Endothelial cell of umbilical vein (primary cell): Measurements from ENCODE around the gene HOXC12. TPM values are rescaled to one million over a fixed set of nuclear protein-coding genes. Genes with fewer than 3 reads are reported as not detected.

Source experiments
- BruUV-seq: library from RNA; stranded (reverse); fragments of 400-500 nt; replicated peaks from 2 replicates; lab custom pipeline; 2021; lab: Mats Ljungman, UMichigan
- CTCF ChIA-PET: fragments of 300-600, 350-600 bp; sonication (Branson Sonifier 250); formaldehyde crosslinking; loops from one replicate; lab custom pipeline; 2021; ENCODE audit warnings: antibody characterized with exemption, inconsistent platforms; lab: Charles Lee
- POLR2A ChIA-PET: fragments of 300-600, 350-600 bp; sonication (Branson Sonifier 250); formaldehyde crosslinking; loops from one replicate; lab custom pipeline; 2021; ENCODE audit warnings: antibody characterized with exemption, inconsistent platforms; lab: Charles Lee
- DNase-seq: peaks from one replicate; pipeline ENCODE4 v3.0.0-alpha.2; 2011; ENCODE audit warnings: low read depth, low spot score
- FAIRE-seq: peaks from 2 replicates; lab custom pipeline; 2011; peaks lifted over from hg19 to GRCh38; lab: Jason Lieb, UNC
- H2AFZ ChIP-seq: 2 replicates; pipeline ENCODE4 v1.6.0; 2012; ENCODE audit warnings: low read depth, low read length, control low read depth, inconsistent platforms
- H3K27ac ChIP-seq: 2 replicates; pipeline ENCODE4 v1.5.1; 2011; ENCODE audit warnings: low read depth, mild to moderate bottlenecking, control low read depth, low read length, moderate library complexity; ENCODE audit not compliant: insufficient read depth
- H3K27me3 ChIP-seq, 2 experiments: 2 replicates each; pipeline versions ENCODE4 v1.6.0 to v1.6.1; 2011; ENCODE audit warnings: low read length in 2 of 2, mixed read lengths in 1 of 2; ENCODE audit not compliant: control insufficient read depth in 2 of 2, insufficient read depth in 2 of 2
- H3K36me3 ChIP-seq, 2 experiments: 2 replicates in 1 of 2; 3 replicates in 1 of 2; pipeline ENCODE4 v1.5.1; 2011; ENCODE audit warnings: low read length in 2 of 2, mild to moderate bottlenecking in 1 of 2, moderate library complexity in 1 of 2; ENCODE audit not compliant: control insufficient read depth in 2 of 2, insufficient read depth in 2 of 2; ENCODE audit errors: extremely low read depth in 1 of 2
- H3K4me1 ChIP-seq: 3 replicates; pipeline ENCODE4 v1.5.1; 2011; ENCODE audit warnings: mild to moderate bottlenecking, low read length; ENCODE audit not compliant: control insufficient read depth, insufficient read depth; ENCODE audit errors: extremely low read depth
- H3K4me2 ChIP-seq: 2 replicates; pipeline ENCODE4 v1.6.1; 2011; ENCODE audit warnings: low read length, control low read depth, mixed read lengths; ENCODE audit not compliant: insufficient read depth
- H3K4me3 ChIP-seq, 3 experiments: fragments of 200-600 bp in 1 of 3; sonication (generic), shearing (Covaris generic) in 1 of 3; replicated peaks in 1 of 3; 2 replicates each; pipeline ENCODE4 v1.5.1; 2011 to 2016; ENCODE audit warnings: control low read depth in 3 of 3, low read length in 3 of 3, mild to moderate bottlenecking in 2 of 3, inconsistent platforms in 1 of 3, low read depth in 1 of 3, moderate library complexity in 1 of 3; ENCODE audit not compliant: insufficient read depth in 1 of 3
- H3K79me2 ChIP-seq: 2 replicates; pipeline ENCODE4 v1.6.0; 2012; ENCODE audit warnings: low read length, inconsistent platforms; ENCODE audit not compliant: control insufficient read depth, insufficient read depth
- H3K9ac ChIP-seq: replicated peaks from 2 replicates; pipeline ENCODE3; 2011; ENCODE audit warnings: low read length, control low read depth; ENCODE audit not compliant: insufficient read depth; ENCODE audit errors: extremely low read depth
- H3K9me1 ChIP-seq: replicated peaks from 3 replicates; pipeline ENCODE4 v1.6.0; 2011; ENCODE audit warnings: mild to moderate bottlenecking, low read length; ENCODE audit not compliant: control insufficient read depth, insufficient read depth; ENCODE audit errors: extremely low read depth
- H3K9me3 ChIP-seq: replicated peaks from 2 replicates; pipeline ENCODE4 v1.5.1; 2012; ENCODE audit warnings: low read length, inconsistent platforms; ENCODE audit not compliant: control insufficient read depth, insufficient read depth
- H4K20me1 ChIP-seq: replicated peaks from 2 replicates; pipeline ENCODE3; 2011; ENCODE audit warnings: mild to moderate bottlenecking, low read length; ENCODE audit not compliant: control insufficient read depth, insufficient read depth; ENCODE audit errors: extremely low read depth
- CTCF ChIP-seq, 2 donors: IDR thresholded peaks; 1 replicate in 1 of 2; 2 replicates in 1 of 2; pipeline ENCODE4 v1.5.1; 2011; ENCODE audit warnings: low read length in 2 of 2, mild to moderate bottlenecking in 2 of 2, moderate library complexity in 2 of 2, control low read depth in 1 of 2, inconsistent platforms in 1 of 2, low read depth in 1 of 2; ENCODE audit not compliant: insufficient read depth in 1 of 2; ENCODE audit errors: extremely low read depth in 1 of 2
- EZH2 ChIP-seq: IDR thresholded peaks from 2 replicates; pipeline ENCODE4 v1.6.1; 2012; ENCODE audit warnings: borderline replicate concordance, low read depth, mild to moderate bottlenecking, moderate library complexity, low read length, inconsistent platforms; ENCODE audit not compliant: severe bottlenecking
- FOS ChIP-seq: IDR thresholded peaks from 2 replicates; pipeline ENCODE4 v1.6.1; 2011; ENCODE audit warnings: mild to moderate bottlenecking, low read length, moderate library complexity, borderline replicate concordance; ENCODE audit not compliant: insufficient read depth
- GATA2 ChIP-seq: IDR thresholded peaks from 2 replicates; pipeline ENCODE4 v1.7.0; 2011; ENCODE audit warnings: low read depth, mild to moderate bottlenecking, moderate library complexity, mixed read lengths, low read length; ENCODE audit not compliant: insufficient read length, insufficient read depth
- JUN ChIP-seq: IDR thresholded peaks from 2 replicates; pipeline ENCODE4 v1.6.1; 2011; ENCODE audit warnings: borderline replicate concordance, low read depth; ENCODE audit not compliant: insufficient read length, insufficient read depth
- MAX ChIP-seq: IDR thresholded peaks from 2 replicates; pipeline ENCODE4 v1.6.1; 2011; ENCODE audit not compliant: insufficient read depth, insufficient read length
- MYC ChIP-seq: IDR thresholded peaks from one replicate; pipeline ENCODE4 v1.6.1; 2011; ENCODE audit warnings: mild to moderate bottlenecking, low read depth, low read length
- POLR2AphosphoS5 ChIP-seq: IDR thresholded peaks from 2 replicates; pipeline ENCODE4 v1.6.1; 2012; ENCODE audit warnings: low read depth, mild to moderate bottlenecking, control low read depth, low read length, moderate library complexity; ENCODE audit not compliant: insufficient read depth
- dilution Hi-C: fragments of 300-500 bp; cut with MboI; formaldehyde crosslinking; loops from one replicate; pipeline ENCODE4 v1.15.0; 2019; ENCODE audit warnings: low sequenced_read_pairs; ENCODE audit not compliant: extremely low pct_ligation_motif_present
- intact Hi-C: fragments of 100-400 bp; cut with micrococcal nuclease; formaldehyde crosslinking; loops from one replicate; pipeline ENCODE4 v1.10.0; 2022
- polyA plus RNA-seq, 4 experiments: library from polyadenylated mRNA; depleted of rRNA in 3 of 4; stranded (reverse) in 3 of 4; unstranded in 1 of 4; fragments of >200 nt; gene quantifications; 2 replicates each; pipeline versions ENCODE4 v1.2.1 to v1.2.3, GENCODE V29; 2011 to 2012; ENCODE audit warnings: missing spikeins in 1 of 4
- total RNA-seq: library from RNA; stranded (reverse); gene quantifications from 2 replicates; pipeline ENCODE4 v1.2.3, GENCODE V29; 2021

The HOXC12 gene
- total and polyA plus RNA-seq, 2 donors (not counting 3 experiments of a cell fraction or from before 2014, with no cell fraction given): not detected

GRCh38 chr12:53951577-53952334 is 2.9 kb upstream of the HOXC12 start:
- intact Hi-C loops (no loop called here), dilution Hi-C loops (no loop called here)
- Histone ChIP-seq H3K9ac (no peak overlapping the region), H3K4me1 (no peaks in the 10 kb centered on the region), H3K4me2 (no peak overlapping the region), H3K9me3 (no peaks in the 10 kb centered on the region), H3K36me3 (no peaks in the 10 kb centered on the region), H2AFZ (no peak overlapping the region), H3K79me2 (no peaks in the 10 kb centered on the region), H3K4me3 (no peak overlapping the region), H3K27ac (no peak overlapping the region), H3K9me1 (no peaks in the 10 kb centered on the region), H4K20me1 (no peaks in the 10 kb centered on the region), H3K27me3 (peaks cover 92 to 97% of the 10 kb centered on the region in 2 experiments)
- DNase-seq: no peak
- ChIA-PET CTCF (interaction anchor here (1.1 to 2.7 kb wide), 2 partner anchors 11 to 172 kb away, joined by 3 to 9 read pairs; no protein-coding TSS in a partner anchor), POLR2A (no interaction called here)
- no TSS peak for BruUV-seq
- peak; percentile 89 for TF ChIP-seq EZH2
- no peak for TF ChIP-seq FOS
- no peak for FAIRE-seq

- no peak for TF ChIP-seq POLR2AphosphoS5
- no peak for TF ChIP-seq JUN
- peak; percentile 66 for TF ChIP-seq EZH2
- no peak for TF ChIP-seq FOS
- no peak for TF ChIP-seq CTCF (IDR thresholded peaks at IDR 0.05; ENCODE audit: extremely low read depth in 1 of 2, insufficient read depth in 1 of 2, low read depth in 1 of 2, low read length in 2 of 2)
- TF ChIP-seq MAX: no peak
- TF ChIP-seq GATA2: no peak
- TF ChIP-seq MYC: no peak
- Histone ChIP-seq H4K20me1 (no peaks in the 10 kb centered on the region), H3K4me2 (no peak overlapping the region), H3K27me3 (peaks cover 93 to 99% of the 10 kb centered on the region in 2 experiments), H3K36me3 (no peaks in the 10 kb centered on the region), H3K79me2 (no peaks in the 10 kb centered on the region), H3K4me1 (no peaks in the 10 kb centered on the region), H3K9ac (no peak overlapping the region), H3K9me1 (no peaks in the 10 kb centered on the region), H3K4me3 (no peak overlapping the region), H2AFZ (no peak overlapping the region), H3K27ac (no peak overlapping the region), H3K9me3 (no peaks in the 10 kb centered on the region)
- FAIRE-seq (no peak), DNase-seq (no peak)
- no TSS peak for BruUV-seq
- CTCF ChIA-PET: interaction anchor here (1.1 to 2.7 kb wide), 3 partner anchors 12 to 256 kb away, joined by 3 to 9 read pairs (median 4); no protein-coding TSS in a partner anchor
- dilution Hi-C loops: no loop called here
- POLR2A ChIA-PET: no interaction called here
- intact Hi-C loops: no loop called here
Observed at GRCh38 chr12:53952335-53952694, 2.4 kb upstream of the HOXC12 start.
